Fibroblast of lung (primary cell): ENCODE data around the gene KATNAL1.

ENCODE experiments used
- EZH2 ChIP-seq: IDR thresholded peaks from 2 replicates; pipeline ENCODE4 v1.5.1; 2012; ENCODE audit warnings: low read length, control low read depth, mild to moderate bottlenecking; ENCODE audit errors: missing control alignments
- TF ChIP-seq, protein P1 (sequence below), 2 donors: IDR thresholded peaks in 1 of 2; conservative IDR thresholded peaks in 1 of 2; 1 replicate in 1 of 2; 2 replicates in 1 of 2; pipeline ENCODE4 v1.5.1; 2011 to 2012; ENCODE audit warnings: low read length in 2 of 2, control low read depth in 1 of 2, inconsistent platforms in 1 of 2, low read depth in 1 of 2, mild to moderate bottlenecking in 1 of 2

DNA sequence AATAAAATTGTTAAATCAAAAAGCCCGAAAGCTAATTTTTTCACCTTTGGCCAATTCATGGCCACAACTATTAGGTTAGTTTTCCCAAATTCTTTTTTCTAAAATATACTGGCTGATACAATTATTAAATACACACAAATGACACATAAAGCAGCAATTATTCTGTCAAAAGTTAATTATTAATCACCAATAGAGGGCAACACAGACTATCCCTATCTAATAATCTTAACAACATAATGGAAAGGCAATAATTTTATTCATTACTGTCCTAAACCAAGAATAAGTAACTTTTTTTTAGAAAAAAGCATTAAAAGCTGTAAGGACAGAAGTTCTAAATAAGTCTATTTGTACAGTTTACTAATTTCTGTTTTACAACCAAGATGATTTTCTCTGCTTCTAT, 51.7 kb downstream of the KATNAL1 start:
- TF ChIP-seq, protein P1, sequence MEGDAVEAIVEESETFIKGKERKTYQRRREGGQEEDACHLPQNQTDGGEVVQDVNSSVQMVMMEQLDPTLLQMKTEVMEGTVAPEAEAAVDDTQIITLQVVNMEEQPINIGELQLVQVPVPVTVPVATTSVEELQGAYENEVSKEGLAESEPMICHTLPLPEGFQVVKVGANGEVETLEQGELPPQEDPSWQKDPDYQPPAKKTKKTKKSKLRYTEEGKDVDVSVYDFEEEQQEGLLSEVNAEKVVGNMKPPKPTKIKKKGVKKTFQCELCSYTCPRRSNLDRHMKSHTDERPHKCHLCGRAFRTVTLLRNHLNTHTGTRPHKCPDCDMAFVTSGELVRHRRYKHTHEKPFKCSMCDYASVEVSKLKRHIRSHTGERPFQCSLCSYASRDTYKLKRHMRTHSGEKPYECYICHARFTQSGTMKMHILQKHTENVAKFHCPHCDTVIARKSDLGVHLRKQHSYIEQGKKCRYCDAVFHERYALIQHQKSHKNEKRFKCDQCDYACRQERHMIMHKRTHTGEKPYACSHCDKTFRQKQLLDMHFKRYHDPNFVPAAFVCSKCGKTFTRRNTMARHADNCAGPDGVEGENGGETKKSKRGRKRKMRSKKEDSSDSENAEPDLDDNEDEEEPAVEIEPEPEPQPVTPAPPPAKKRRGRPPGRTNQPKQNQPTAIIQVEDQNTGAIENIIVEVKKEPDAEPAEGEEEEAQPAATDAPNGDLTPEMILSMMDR (conservative IDR thresholded peaks at IDR 0.05 in 1 of 2, IDR thresholded peaks at IDR 0.05 in 1 of 2; ENCODE audit: low read depth in 1 of 2, low read length in 2 of 2), result no peak
- TF ChIP-seq EZH2, result no peak
